Daoy (cell line): Measurements from ENCODE around the gene ISOC1. TPM values are rescaled to one million over a fixed set of nuclear protein-coding genes. Genes with fewer than 3 reads are reported as not detected.

Source experiments
- DNase-seq: peaks from one replicate; pipeline ENCODE4 v3.0.0-alpha.2; 2015; ENCODE audit warnings: low read depth
- total RNA-seq: library from RNA; depleted of rRNA; stranded (reverse); fragments of >200 nt; shearing (Covaris generic); gene quantifications from 2 replicates; pipeline ENCODE4 v1.2.3, GENCODE V29; 2014; rRNA removed

The ISOC1 gene
- total RNA-seq, 1 experiment from 2014 or later: 37.4 TPM

- no peak for DNase-seq
Measured at GRCh38 chr5:129125819-129126218, 31.3 kb downstream of the ISOC1 start.

- DNase-seq: no peak
Measured at GRCh38 chr5:129133553-129133952, 39.0 kb downstream of the ISOC1 start.

- no peak for DNase-seq
Measured at GRCh38 chr5:129135633-129136032, 41.1 kb downstream of the ISOC1 start.

DNA sequence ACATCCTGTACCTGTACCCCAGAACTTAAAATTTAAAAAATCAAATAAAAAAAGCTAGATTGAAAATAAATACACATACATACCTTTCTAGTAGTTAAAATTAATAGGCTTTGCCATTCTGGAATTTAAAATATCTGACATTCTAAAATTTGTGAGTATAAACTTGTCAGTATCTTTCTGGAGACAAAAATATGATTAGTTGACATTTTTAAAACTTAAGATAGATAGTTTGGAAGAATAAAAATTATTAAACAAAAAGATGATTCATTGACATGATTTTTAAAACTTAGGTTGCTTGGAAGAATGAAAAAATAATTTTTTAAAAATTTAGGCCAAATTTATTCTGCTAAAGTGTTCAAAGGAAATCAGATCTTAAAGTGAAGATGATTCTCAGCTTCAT is 43.1 kb downstream of the ISOC1 start:
- DNase-seq: no peak

- DNase-seq: no peak
Measured at GRCh38 chr5:129141078-129141477, 46.5 kb downstream of the ISOC1 start.

DNA sequence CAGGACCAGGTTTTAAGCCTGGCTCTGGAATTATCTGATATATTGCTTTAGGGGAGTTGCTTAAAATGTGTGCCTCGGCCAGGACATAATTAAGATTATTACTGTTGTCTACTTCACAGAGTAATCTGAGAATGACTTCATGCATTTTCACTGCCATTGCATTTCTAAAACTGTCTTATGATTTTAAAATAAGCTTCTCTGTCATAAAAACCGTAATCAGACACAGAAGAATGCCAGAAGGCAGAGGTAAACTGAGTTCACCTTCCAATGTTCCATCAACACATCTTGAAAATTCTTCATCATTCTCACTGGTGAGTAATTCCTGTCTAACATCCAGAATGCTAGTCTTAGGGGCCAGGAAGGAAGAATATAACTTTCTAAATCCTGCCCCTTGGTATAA is 47.1 kb downstream of the ISOC1 start:
- DNase-seq: no peak

DNA sequence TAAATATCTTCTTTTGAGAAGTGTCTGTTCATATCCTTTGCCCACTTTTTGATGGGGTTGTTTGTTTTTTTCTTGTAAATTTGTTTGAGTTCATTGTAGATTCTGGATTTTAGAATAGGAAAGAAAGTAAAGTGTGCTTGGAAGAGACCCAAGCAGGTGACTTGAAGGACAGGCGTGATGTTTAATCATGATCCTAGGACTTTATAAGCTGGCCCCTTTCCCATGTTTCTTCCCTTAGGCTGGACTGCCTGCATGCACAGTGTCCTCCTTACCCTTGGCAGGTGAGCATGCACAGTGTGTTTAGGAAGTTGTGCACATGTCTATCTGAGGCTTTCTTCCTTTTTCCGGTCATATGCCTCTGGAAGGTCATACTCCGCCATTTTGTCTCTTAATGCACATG is 61.3 kb downstream of the ISOC1 start:
- DNase-seq: no peak

DNA sequence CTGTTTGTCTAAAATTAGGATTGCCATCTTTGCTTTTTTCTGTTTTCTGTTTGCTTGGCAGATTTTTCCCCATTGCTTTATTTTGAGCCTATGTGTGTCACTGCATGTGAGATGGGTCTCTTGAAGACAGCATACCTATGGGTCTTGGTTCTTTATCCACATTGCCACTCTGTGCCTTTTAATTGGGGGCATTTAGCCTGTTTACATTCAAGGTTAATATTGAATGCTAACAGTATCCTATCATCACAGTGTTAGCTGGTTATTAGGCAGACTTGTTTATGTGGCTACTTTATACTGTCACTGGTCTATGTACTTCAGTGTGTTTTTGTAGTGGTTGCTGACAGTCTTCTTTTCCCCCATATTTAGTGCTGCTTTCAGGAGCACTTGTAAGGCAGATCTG is 67.3 kb downstream of the ISOC1 start:
- DNase-seq: no peak

Other genes starting within 250 kb of the ISOC1 start
- gene SLC27A6, start 129.3 kb upstream of the ISOC1 start, total RNA-seq: 1.1 and 1.2 TPM in 2 replicates